Suppressor macrophage (primary cell): ENCODE results near the gene CSNK2B.

Experiments
- DNase-seq, 4 experiments: peaks; one replicate each; pipeline ENCODE4 v3.0.0-alpha.2; 2020 to 2022
- total RNA-seq, 17 experiments: gene quantifications; one replicate each; lab custom pipeline; 2026; ENCODE audit warnings: mixed read lengths in 6 of 17, inconsistent platforms in 3 of 17; lab: John Stamatoyannopoulos, UW

CSNK2B gene
- total RNA-seq = 1.5 to 5.1 (median 3.5) reads per million in 17 experiments

GRCh38 chr6:31665501-31666336 is at the start of gene CSNK2B:
CSNK2B (plus strand) TSS chr6:31666080; CDS start chr6:31666832, 752 bp downstream.
- DNase-seq = peak; percentile 98 to 99 (median 99)

- no peak for DNase-seq
These were observed 48.9 kb upstream of the CSNK2B start for GRCh38 chr6:31617010-31617409.

GRCh38 chr6:31619805-31620585 is 45.9 kb upstream of the CSNK2B start:
- DNase-seq = peak; percentile 99 to 100 (median 100)

- peak in 3 of 4 experiments; percentile 64 to 81 (median 75) for DNase-seq
These were observed 45.1 kb upstream of the CSNK2B start, which contains the start of gene PRRC2A for GRCh38 chr6:31620586-31621319. PRRC2A (plus strand) TSS chr6:31620715; CDS start chr6:31622790, 2,075 bp downstream.

- no peak for DNase-seq
These were observed 44.5 kb upstream of the CSNK2B start for GRCh38 chr6:31621320-31621939.

- DNase-seq = no peak
These were observed 43.9 kb upstream of the CSNK2B start for GRCh38 chr6:31621991-31622390.

GRCh38 chr6:31622684-31623091 is 43.2 kb upstream of the CSNK2B start:
- peak; percentile 26 to 68 (median 56) for DNase-seq

- DNase-seq = no peak
These were observed 41.8 kb upstream of the CSNK2B start for GRCh38 chr6:31624070-31624469.

- DNase-seq = no peak
These were observed 38.9 kb upstream of the CSNK2B start for GRCh38 chr6:31626952-31627351.

GRCh38 chr6:31627690-31628287 is 38.1 kb upstream of the CSNK2B start:
- no peak for DNase-seq

GRCh38 chr6:31629014-31629413 is 36.9 kb upstream of the CSNK2B start:
- DNase-seq = no peak

- DNase-seq = no peak
These were observed 35.5 kb upstream of the CSNK2B start for GRCh38 chr6:31630177-31630934.

- no peak for DNase-seq
These were observed 34.7 kb upstream of the CSNK2B start for GRCh38 chr6:31631209-31631608.

- DNase-seq = no peak
These were observed 34.1 kb upstream of the CSNK2B start for GRCh38 chr6:31631681-31632278.

GRCh38 chr6:31632279-31632946 is 33.5 kb upstream of the CSNK2B start:
- DNase-seq = no peak

- no peak for DNase-seq
These were observed 32.4 kb upstream of the CSNK2B start for GRCh38 chr6:31633447-31633846.

- DNase-seq = no peak
These were observed 31.7 kb upstream of the CSNK2B start for GRCh38 chr6:31634131-31634530.

GRCh38 chr6:31634969-31635575 is 30.8 kb upstream of the CSNK2B start:
- no peak for DNase-seq
